ENCODE measurements around the gene SLC12A8. TPM values are rescaled to one million over a fixed set of nuclear protein-coding genes. Genes with fewer than 3 reads are reported as not detected.

Gene SLC12A8
- total and polyA plus RNA-seq, 2 donors (not counting 1 experiment from before 2014, with no cell fraction given): 15.1 to 19.5 TPM

DNA sequence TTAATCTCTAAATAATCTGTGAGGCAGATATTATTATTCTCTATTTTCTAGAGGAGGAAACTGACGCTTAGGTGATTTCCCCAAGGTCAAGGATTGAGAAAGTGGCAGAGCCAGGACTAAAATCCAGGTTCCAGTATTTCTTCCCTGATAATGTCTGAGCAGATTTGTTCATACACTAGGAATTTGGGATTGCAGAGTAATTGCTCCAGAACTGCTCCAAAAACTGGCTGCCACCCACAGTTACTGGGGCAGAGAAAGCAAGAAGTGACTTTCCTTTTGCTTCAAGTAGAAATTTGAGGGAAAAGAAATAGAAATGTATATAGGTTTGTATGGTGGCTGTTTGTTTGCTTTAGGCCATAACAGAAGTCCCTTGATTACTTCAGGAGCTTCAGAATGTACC, 60.6 kb downstream of the SLC12A8 start:
- H3K4me2 ChIP-seq (ENCODE audit: extremely low read depth, insufficient read depth, low read length): no peak overlapping the region
- no peaks in the 10 kb centered on the region for H3K79me2 ChIP-seq (ENCODE audit: control insufficient read depth, insufficient read depth, low read length)
- H2AFZ ChIP-seq (ENCODE audit: low read length): no peak overlapping the region
- H3K4me1 ChIP-seq (ENCODE audit: control insufficient read depth, extremely low read depth, insufficient read depth, low read length): peaks cover 3% of the 10 kb centered on the region
- H3K4me3 ChIP-seq (replicated peaks in 1 of 4; ENCODE audit: control extremely low read depth in 1 of 4, insufficient read depth in 1 of 4, low read depth in 3 of 4, low read length in 4 of 4): no peak overlapping the region
- H4K20me1 ChIP-seq (ENCODE audit: control insufficient read depth, extremely low read depth, insufficient read depth, low read length): no peaks in the 10 kb centered on the region
- TF ChIP-seq EZH2 (IDR thresholded peaks at IDR 0.05; ENCODE audit: low read length, missing control alignments) (no peak), CTCF (conservative IDR thresholded peaks at IDR 0.05 in 1 of 2, IDR thresholded peaks at IDR 0.05 in 1 of 2; ENCODE audit: low read depth in 1 of 2, low read length in 2 of 2) (no peak)
- DNase-seq (ENCODE audit: low read depth in 2 of 2): peak; percentile 61 to 70
- H3K9ac ChIP-seq (ENCODE audit: insufficient read depth, low read length): no peak overlapping the region
- no peaks in the 10 kb centered on the region for H3K36me3 ChIP-seq (ENCODE audit: control insufficient read depth, insufficient read depth, low read length)
- no peak overlapping the region for H3K27ac ChIP-seq (ENCODE audit: insufficient read depth, low read length)
- H3K27me3 ChIP-seq (ENCODE audit: control insufficient read depth, insufficient read depth, low read length): no peaks in the 10 kb centered on the region
- no peaks in the 10 kb centered on the region for H3K9me3 ChIP-seq (ENCODE audit: control insufficient read depth, insufficient read depth, low read depth, low read length)

DNA sequence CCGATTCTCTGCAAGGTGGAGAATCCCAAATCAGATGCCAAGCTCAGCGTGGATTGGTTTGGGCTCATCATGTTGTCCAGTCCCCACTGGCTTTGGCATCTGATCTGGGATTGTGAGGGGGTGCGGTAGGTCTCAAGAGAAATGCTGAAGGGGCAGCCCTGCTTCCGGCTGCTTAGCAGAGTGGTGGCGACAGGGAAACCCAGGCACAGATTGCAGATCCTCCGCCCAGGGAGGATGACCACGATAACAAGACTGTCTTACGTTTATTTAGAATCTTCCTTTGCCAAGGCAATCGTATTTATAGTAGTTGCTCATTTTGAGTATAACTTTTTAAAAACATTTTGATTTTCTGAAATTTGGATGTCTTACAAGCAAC, 61.1 kb downstream of the SLC12A8 start:
- peaks cover 3% of the 10 kb centered on the region for H3K4me1 ChIP-seq (ENCODE audit: control insufficient read depth, extremely low read depth, insufficient read depth, low read length)
- TF ChIP-seq EZH2 (IDR thresholded peaks at IDR 0.05; ENCODE audit: low read length, missing control alignments) (no peak), CTCF (conservative IDR thresholded peaks at IDR 0.05 in 1 of 2, IDR thresholded peaks at IDR 0.05 in 1 of 2; ENCODE audit: low read depth in 1 of 2, low read length in 2 of 2) (no peak)

DNA sequence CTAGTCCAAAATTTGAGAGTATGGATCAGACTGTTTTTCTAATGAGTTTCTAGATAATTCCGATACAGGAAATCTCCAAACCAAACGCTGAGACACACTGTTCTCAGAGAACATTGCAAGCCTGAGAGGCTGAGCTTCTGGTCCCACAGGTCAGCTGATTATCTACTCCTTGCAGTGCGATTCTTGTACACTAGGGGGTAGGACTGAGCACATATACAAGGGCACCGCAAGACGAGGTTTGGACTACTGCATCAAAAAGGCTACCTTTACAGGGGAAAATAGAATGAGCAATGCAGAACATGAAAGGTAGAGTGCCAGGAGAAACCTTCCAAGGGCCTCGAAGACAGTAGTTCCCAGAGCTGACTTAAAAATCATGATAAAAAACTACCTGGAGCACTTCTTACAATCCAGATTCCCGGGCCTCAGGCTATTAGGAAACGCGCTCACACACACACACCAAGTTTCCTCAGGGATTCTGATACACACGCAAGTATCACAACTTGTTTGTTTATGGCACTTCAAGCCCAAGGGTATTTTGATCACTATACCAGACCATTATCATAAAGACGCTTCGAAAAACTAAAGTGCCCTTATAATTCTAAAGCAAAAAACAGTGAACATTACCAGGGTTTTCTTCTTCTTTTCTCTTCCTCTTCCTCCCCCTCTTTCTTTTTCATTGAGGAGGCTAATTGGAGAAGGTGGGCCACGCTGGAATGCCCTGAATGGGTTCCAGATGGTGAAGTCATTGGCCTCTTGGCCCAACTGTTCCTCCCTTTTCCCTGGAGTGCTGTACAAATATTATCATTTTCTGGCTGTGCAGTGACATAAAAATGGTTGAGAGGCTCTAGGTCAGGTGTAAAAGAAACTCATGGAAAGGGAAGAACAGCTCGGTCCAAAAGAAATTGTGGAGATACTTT, 61.8 kb downstream of the SLC12A8 start:
- Histone ChIP-seq H4K20me1 (ENCODE audit: control insufficient read depth, extremely low read depth, insufficient read depth, low read length) (no peaks in the 10 kb centered on the region), H3K4me3 (replicated peaks in 1 of 4; ENCODE audit: control extremely low read depth in 1 of 4, insufficient read depth in 1 of 4, low read depth in 3 of 4, low read length in 4 of 4) (no peak overlapping the region), H2AFZ (ENCODE audit: low read length) (no peak overlapping the region), H3K79me2 (ENCODE audit: control insufficient read depth, insufficient read depth, low read length) (no peaks in the 10 kb centered on the region), H3K9ac (ENCODE audit: insufficient read depth, low read length) (no peak overlapping the region), H3K27me3 (ENCODE audit: control insufficient read depth, insufficient read depth, low read length) (no peaks in the 10 kb centered on the region), H3K4me1 (ENCODE audit: control insufficient read depth, extremely low read depth, insufficient read depth, low read length) (peaks cover 3% of the 10 kb centered on the region), H3K9me3 (ENCODE audit: control insufficient read depth, insufficient read depth, low read depth, low read length) (no peaks in the 10 kb centered on the region), H3K36me3 (ENCODE audit: control insufficient read depth, insufficient read depth, low read length) (no peaks in the 10 kb centered on the region), H3K4me2 (ENCODE audit: extremely low read depth, insufficient read depth, low read length) (no peak overlapping the region), H3K27ac (ENCODE audit: insufficient read depth, low read length) (no peak overlapping the region)
- peak; percentile 33 to 45 for DNase-seq (ENCODE audit: low read depth in 2 of 2)
- TF ChIP-seq CTCF (conservative IDR thresholded peaks at IDR 0.05 in 1 of 2, IDR thresholded peaks at IDR 0.05 in 1 of 2; ENCODE audit: low read depth in 1 of 2, low read length in 2 of 2): peak in 1 of 2 donors; percentile 41
- TF ChIP-seq EZH2 (IDR thresholded peaks at IDR 0.05; ENCODE audit: low read length, missing control alignments): no peak

More for the DNA sequence above, 61.1 kb downstream of the SLC12A8 start:
- no peaks in the 10 kb centered on the region for H3K27me3 ChIP-seq (ENCODE audit: control insufficient read depth, insufficient read depth, low read length)
- H3K9me3 ChIP-seq (ENCODE audit: control insufficient read depth, insufficient read depth, low read depth, low read length): no peaks in the 10 kb centered on the region
- H2AFZ ChIP-seq (ENCODE audit: low read length): no peak overlapping the region
- H3K27ac ChIP-seq (ENCODE audit: insufficient read depth, low read length): no peak overlapping the region
- H4K20me1 ChIP-seq (ENCODE audit: control insufficient read depth, extremely low read depth, insufficient read depth, low read length): no peaks in the 10 kb centered on the region
- no peak overlapping the region for H3K9ac ChIP-seq (ENCODE audit: insufficient read depth, low read length)
- no peak overlapping the region for H3K4me3 ChIP-seq (replicated peaks in 1 of 4; ENCODE audit: control extremely low read depth in 1 of 4, insufficient read depth in 1 of 4, low read depth in 3 of 4, low read length in 4 of 4)
- no peaks in the 10 kb centered on the region for H3K79me2 ChIP-seq (ENCODE audit: control insufficient read depth, insufficient read depth, low read length)
- no peak overlapping the region for H3K4me2 ChIP-seq (ENCODE audit: extremely low read depth, insufficient read depth, low read length)
- H3K36me3 ChIP-seq (ENCODE audit: control insufficient read depth, insufficient read depth, low read length): no peaks in the 10 kb centered on the region
- DNase-seq (ENCODE audit: low read depth in 2 of 2): peak in 1 of 2 donors; percentile 47
